ENCODE results near the gene KIF6. TPM values are rescaled to one million over a fixed set of nuclear protein-coding genes. Genes with fewer than 3 reads are reported as not detected.

The KIF6 gene
- total and polyA plus RNA-seq, 4 donors: 1.1 to 7.8 (median 4.5) TPM

DNA sequence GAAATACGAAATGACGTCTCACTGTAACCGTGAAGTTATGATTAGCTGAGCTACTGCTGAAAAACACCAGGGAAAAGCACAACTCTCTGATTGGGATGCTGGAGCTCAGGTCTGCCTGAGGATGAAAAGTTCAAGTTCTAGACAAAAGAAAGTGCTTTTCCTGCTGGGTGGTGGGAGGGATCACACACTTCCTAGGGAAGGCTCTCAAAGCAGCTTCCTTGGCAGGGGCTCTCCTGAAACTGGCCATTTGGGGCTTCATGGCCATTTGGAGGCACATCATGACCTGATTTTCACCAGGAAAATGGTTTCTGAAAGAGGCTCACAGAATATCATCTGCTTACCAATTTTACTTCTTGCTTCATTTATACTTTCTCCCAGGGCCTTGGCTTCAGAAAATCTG is 305.6 kb downstream of the KIF6 start:
- Histone ChIP-seq H3K27me3 (ENCODE audit: control insufficient read depth in 3 of 3, insufficient read depth in 3 of 3, low read length in 2 of 3) (no peaks in the 10 kb centered on the region), H3K27ac (ENCODE audit: low read depth in 1 of 2, low read length in 1 of 2) (no peak overlapping the region), H3K36me3 (ENCODE audit: control insufficient read depth in 4 of 4, insufficient read depth in 4 of 4, low read length in 4 of 4) (no peaks in the 10 kb centered on the region), H3K4me3 (no peak overlapping the region), H3K9me3 (ENCODE audit: control insufficient read depth in 4 of 4, insufficient read depth in 3 of 4, low read length in 3 of 4) (no peaks in the 10 kb centered on the region), H3K9ac (ENCODE audit: insufficient read depth in 1 of 2, low read length in 2 of 2) (no peak overlapping the region), H3K4me1 (ENCODE audit: control insufficient read depth in 5 of 5, insufficient read depth in 5 of 5, low read length in 5 of 5) (peaks cover 0 to 9% (median 0%) of the 10 kb centered on the region in 5 donors)
- ATAC-seq (ENCODE audit: insufficient read depth, low FRiP score): no peak
- 86 to 89% methylated on average over 3 of the region's 3 CpGs for WGBS, 2 donors
- no peak for DNase-seq
- TF ChIP-seq, protein P1, sequence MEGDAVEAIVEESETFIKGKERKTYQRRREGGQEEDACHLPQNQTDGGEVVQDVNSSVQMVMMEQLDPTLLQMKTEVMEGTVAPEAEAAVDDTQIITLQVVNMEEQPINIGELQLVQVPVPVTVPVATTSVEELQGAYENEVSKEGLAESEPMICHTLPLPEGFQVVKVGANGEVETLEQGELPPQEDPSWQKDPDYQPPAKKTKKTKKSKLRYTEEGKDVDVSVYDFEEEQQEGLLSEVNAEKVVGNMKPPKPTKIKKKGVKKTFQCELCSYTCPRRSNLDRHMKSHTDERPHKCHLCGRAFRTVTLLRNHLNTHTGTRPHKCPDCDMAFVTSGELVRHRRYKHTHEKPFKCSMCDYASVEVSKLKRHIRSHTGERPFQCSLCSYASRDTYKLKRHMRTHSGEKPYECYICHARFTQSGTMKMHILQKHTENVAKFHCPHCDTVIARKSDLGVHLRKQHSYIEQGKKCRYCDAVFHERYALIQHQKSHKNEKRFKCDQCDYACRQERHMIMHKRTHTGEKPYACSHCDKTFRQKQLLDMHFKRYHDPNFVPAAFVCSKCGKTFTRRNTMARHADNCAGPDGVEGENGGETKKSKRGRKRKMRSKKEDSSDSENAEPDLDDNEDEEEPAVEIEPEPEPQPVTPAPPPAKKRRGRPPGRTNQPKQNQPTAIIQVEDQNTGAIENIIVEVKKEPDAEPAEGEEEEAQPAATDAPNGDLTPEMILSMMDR (IDR thresholded peaks at IDR 0.05; ENCODE audit: control extremely low read depth, extremely low read depth): no peak

DNA sequence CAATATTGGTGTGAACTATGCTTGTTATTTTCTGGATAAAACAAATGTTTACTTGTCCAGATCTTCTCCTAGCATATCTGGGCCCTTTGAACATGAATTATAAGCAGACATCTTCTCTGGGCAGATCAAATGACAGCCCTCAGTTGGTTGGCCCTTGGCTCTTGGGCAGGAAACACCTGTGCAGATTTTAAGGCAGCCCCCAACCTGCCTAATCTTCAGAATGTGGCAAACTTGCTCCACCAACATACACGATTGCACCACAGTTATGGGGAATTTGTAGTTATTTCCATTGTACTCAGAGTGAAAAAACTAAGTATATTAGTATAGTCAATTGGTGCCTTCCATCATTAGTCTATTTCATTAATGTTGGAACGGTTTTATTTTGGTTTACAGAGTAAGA is 307.8 kb downstream of the KIF6 start:
- Histone ChIP-seq H3K4me1 (ENCODE audit: control insufficient read depth in 5 of 5, insufficient read depth in 5 of 5, low read length in 5 of 5) (peaks cover 0 to 9% (median 0%) of the 10 kb centered on the region in 5 donors), H3K4me3 (no peak overlapping the region), H3K36me3 (ENCODE audit: control insufficient read depth in 4 of 4, insufficient read depth in 4 of 4, low read length in 4 of 4) (no peaks in the 10 kb centered on the region), H3K9ac (ENCODE audit: insufficient read depth in 1 of 2, low read length in 2 of 2) (no peak overlapping the region), H3K9me3 (ENCODE audit: control insufficient read depth in 4 of 4, insufficient read depth in 3 of 4, low read length in 3 of 4) (no peaks in the 10 kb centered on the region), H3K27me3 (ENCODE audit: control insufficient read depth in 3 of 3, insufficient read depth in 3 of 3, low read length in 2 of 3) (no peaks in the 10 kb centered on the region), H3K27ac (ENCODE audit: low read depth in 1 of 2, low read length in 1 of 2) (no peak overlapping the region)
- WGBS, 2 donors: 63 to 77% methylated on average over 2 of the region's 2 CpGs
- DNase-seq (no peak), ATAC-seq (ENCODE audit: insufficient read depth, low FRiP score) (no peak)
- TF ChIP-seq, protein P1 (IDR thresholded peaks at IDR 0.05; ENCODE audit: control extremely low read depth, extremely low read depth): no peak

DNA sequence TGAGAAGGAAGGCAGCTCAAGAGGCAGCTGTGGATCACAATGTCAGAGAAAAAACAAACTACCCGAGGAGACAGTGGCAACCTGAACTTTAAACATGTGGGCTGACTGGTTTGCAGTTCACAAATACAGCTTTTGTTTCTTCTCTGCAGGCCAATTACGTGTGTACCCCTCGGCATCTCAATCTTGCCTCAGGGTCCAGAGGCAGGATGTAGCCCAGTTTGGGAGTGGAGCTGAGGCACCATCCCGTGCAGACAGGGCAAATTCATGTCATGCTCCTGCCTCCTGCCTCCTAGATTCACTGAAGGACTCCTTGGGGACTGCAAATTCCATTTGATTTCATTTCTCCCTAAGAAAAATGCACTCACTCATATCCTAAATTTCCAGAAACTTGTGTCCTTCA is 308.5 kb downstream of the KIF6 start:
- Histone ChIP-seq H3K4me3 (no peak overlapping the region), H3K9me3 (ENCODE audit: control insufficient read depth in 4 of 4, insufficient read depth in 3 of 4, low read length in 3 of 4) (no peaks in the 10 kb centered on the region), H3K9ac (ENCODE audit: insufficient read depth in 1 of 2, low read length in 2 of 2) (no peak overlapping the region), H3K27me3 (ENCODE audit: control insufficient read depth in 3 of 3, insufficient read depth in 3 of 3, low read length in 2 of 3) (no peaks in the 10 kb centered on the region), H3K4me1 (ENCODE audit: control insufficient read depth in 5 of 5, insufficient read depth in 5 of 5, low read length in 5 of 5) (peaks cover 0 to 9% (median 0%) of the 10 kb centered on the region in 5 donors), H3K27ac (ENCODE audit: low read depth in 1 of 2, low read length in 1 of 2) (no peak overlapping the region), H3K36me3 (ENCODE audit: control insufficient read depth in 4 of 4, insufficient read depth in 4 of 4, low read length in 4 of 4) (no peaks in the 10 kb centered on the region)
- TF ChIP-seq, protein P1 (IDR thresholded peaks at IDR 0.05; ENCODE audit: control extremely low read depth, extremely low read depth): no peak
- no peak for DNase-seq
- WGBS, 2 donors: 71 to 83% methylated on average over 4 of the region's 4 CpGs
- no peak for ATAC-seq (ENCODE audit: insufficient read depth, low FRiP score)

DNA sequence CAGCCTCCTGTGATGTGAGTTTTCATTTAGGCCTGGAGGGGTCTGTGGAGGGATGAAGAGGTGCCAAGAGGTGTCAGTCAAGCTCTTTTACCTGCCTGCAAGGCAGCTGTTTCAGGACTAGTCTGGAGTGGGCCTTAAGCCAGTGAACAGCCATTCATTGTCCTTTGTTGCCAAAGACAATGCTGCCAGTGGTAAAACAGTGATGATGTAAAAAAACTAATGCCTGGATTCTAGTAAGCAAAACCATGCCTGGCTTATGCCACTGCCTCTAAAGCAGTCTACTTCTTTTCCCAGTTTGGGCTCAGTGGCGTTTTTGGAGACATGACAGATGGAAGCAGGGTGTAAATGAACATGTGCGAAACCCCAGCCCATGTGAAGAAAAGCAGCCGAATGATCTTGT is 309.2 kb downstream of the KIF6 start:
- no peak for ATAC-seq (ENCODE audit: insufficient read depth, low FRiP score)
- no peaks in the 10 kb centered on the region for H3K27me3 ChIP-seq (ENCODE audit: control insufficient read depth in 3 of 3, insufficient read depth in 3 of 3, low read length in 2 of 3)
- peaks cover 0 to 9% (median 0%) of the 10 kb centered on the region in 5 donors for H3K4me1 ChIP-seq (ENCODE audit: control insufficient read depth in 5 of 5, insufficient read depth in 5 of 5, low read length in 5 of 5)
- no peak for DNase-seq
- no peak overlapping the region for H3K4me3 ChIP-seq
- H3K9me3 ChIP-seq (ENCODE audit: control insufficient read depth in 4 of 4, insufficient read depth in 3 of 4, low read length in 3 of 4): no peaks in the 10 kb centered on the region
- H3K27ac ChIP-seq (ENCODE audit: low read depth in 1 of 2, low read length in 1 of 2): no peak overlapping the region
- TF ChIP-seq, protein P1 (IDR thresholded peaks at IDR 0.05; ENCODE audit: control extremely low read depth, extremely low read depth): no peak
- 78 to 90% methylated on average over 3 of the region's 3 CpGs for WGBS, 2 donors
- no peaks in the 10 kb centered on the region for H3K36me3 ChIP-seq (ENCODE audit: control insufficient read depth in 4 of 4, insufficient read depth in 4 of 4, low read length in 4 of 4)
- H3K9ac ChIP-seq (ENCODE audit: insufficient read depth in 1 of 2, low read length in 2 of 2): no peak overlapping the region

All from lung (tissue), 12 donors.